Aorta (tissue), 5 donors: ENCODE results near the gene APLF. TPM values are rescaled to one million over a fixed set of nuclear protein-coding genes. Genes with fewer than 3 reads are reported as not detected.
"Not testable (repeated sequence)": the region's sequence is repeated elsewhere in the genome, so short reads cannot be mapped to it uniquely, and the experiment has no call there.

Experiments used
- ATAC-seq: fragments of 200-7000 bp; cut with Tn5 transposase; one replicate; pipeline ENCODE4 v1.9.1; 2022; ENCODE audit warnings: moderate library complexity; ENCODE audit not compliant: low FRiP score
- DNase-seq, 2 donors: peaks; one replicate each; pipeline ENCODE4 v3.0.0-alpha.2; 2020
- H3K27ac ChIP-seq, 2 donors: one replicate each; pipeline ENCODE4 v1.5.1; 2013; ENCODE audit warnings: low read length in 2 of 2, mild to moderate bottlenecking in 2 of 2, moderate library complexity in 2 of 2, control low read depth in 1 of 2, inconsistent platforms in 1 of 2, low read depth in 1 of 2
- H3K27me3 ChIP-seq, 2 donors: one replicate each; pipeline ENCODE4 v1.6.1; 2013; ENCODE audit warnings: control low read depth in 1 of 2, low read length in 1 of 2, mild to moderate bottlenecking in 1 of 2, moderate library complexity in 1 of 2; ENCODE audit not compliant: insufficient read depth in 2 of 2, control insufficient read depth in 1 of 2
- H3K36me3 ChIP-seq, 2 donors: one replicate each; pipeline ENCODE4 v1.6.1; 2013; ENCODE audit warnings: control low read depth in 1 of 2, low read length in 1 of 2, mild to moderate bottlenecking in 1 of 2; ENCODE audit not compliant: insufficient read depth in 2 of 2, control insufficient read depth in 1 of 2
- H3K4me1 ChIP-seq, 2 donors: one replicate each; pipeline ENCODE4 v1.6.1; 2013; ENCODE audit warnings: low read length in 2 of 2, control low read depth in 1 of 2, mild to moderate bottlenecking in 1 of 2, moderate library complexity in 1 of 2; ENCODE audit not compliant: insufficient read depth in 2 of 2, control insufficient read depth in 1 of 2
- H3K4me3 ChIP-seq, 2 donors: one replicate each; pipeline ENCODE4 v1.5.1; 2013; ENCODE audit warnings: low read length in 2 of 2, control low read depth in 1 of 2, mild to moderate bottlenecking in 1 of 2
- H3K9me3 ChIP-seq: one replicate; pipeline ENCODE4 v1.6.1; 2013; ENCODE audit warnings: mild to moderate bottlenecking, low read length; ENCODE audit not compliant: control insufficient read depth
- WGBS, 2 donors: extraction: QIAGEN DNeasy Blood & Tissue Kit; methylation state at CpG; one replicate each; pipeline ENCODE4 v1.1.7; 2013; 5-methylcytosine and 5-hydroxymethylcytosine counted together
- intact Hi-C, 2 donors: fragments of 100-400 bp; cut with DNase I; formaldehyde crosslinking; loops; one replicate each; pipeline versions ENCODE4 v1.14.2 to v1.15.0; 2022
- polyA plus RNA-seq, 2 donors: library from polyadenylated mRNA; stranded (reverse); fragments of 200-250 nt; gene quantifications; one replicate each; pipeline ENCODE4 v1.2.3, GENCODE V29; 2013
- total RNA-seq, 2 donors: library from RNA; stranded (reverse); fragmentation: NEBNext Ultra II Directional; extraction: Animal tissue kit (Norgen Biotek cat#: 25700); gene quantifications; one replicate each; pipeline ENCODE4 v1.2.1, GENCODE V29; 2021
- donor health status: healthy with polysubstance abuse.
- donor health status: Bipolar disorder and iron deficiency.
- donor health status: DM: no; HTN: no; CAD: no.
- donor health status: DM: no; HTN: no; CAD: no.
- donor health status: DM: yes; HTN: yes; CAD: no.

The APLF gene
- total and polyA plus RNA-seq, 4 donors: 1.3 to 8.7 (median 4.6) TPM

DNA sequence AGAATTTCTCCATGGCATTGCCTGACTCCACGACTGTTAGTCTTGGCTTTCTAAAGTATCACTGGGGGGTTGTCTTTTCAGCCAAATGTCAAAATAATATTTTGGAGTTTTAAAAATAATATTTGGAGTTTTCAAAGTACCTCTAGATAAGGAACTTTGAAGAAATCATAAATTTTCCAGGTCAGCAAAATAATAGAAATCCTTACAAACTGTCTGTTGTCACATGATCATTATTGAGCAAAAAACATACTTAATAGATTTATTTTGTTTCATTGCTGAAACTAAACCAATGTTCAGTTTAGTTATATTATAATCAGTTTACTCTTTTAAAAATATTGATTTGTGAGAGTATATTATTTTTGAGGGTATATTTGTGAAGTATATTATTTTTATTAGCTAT lies 85.7 kb downstream of the APLF start:
- Histone ChIP-seq H3K27ac (no peak overlapping the region), H3K9me3 (no peaks in the 10 kb centered on the region), H3K4me1 (no peaks in the 10 kb centered on the region), H3K27me3 (no peaks in the 10 kb centered on the region), H3K4me3 (no peak overlapping the region), H3K36me3 (no peaks in the 10 kb centered on the region)
- no peak for ATAC-seq
- intact Hi-C loops: no loop called here
- DNase-seq: no peak
- WGBS, 2 donors: 9 to 14% methylated on average over 1 of the region's 1 CpG

DNA sequence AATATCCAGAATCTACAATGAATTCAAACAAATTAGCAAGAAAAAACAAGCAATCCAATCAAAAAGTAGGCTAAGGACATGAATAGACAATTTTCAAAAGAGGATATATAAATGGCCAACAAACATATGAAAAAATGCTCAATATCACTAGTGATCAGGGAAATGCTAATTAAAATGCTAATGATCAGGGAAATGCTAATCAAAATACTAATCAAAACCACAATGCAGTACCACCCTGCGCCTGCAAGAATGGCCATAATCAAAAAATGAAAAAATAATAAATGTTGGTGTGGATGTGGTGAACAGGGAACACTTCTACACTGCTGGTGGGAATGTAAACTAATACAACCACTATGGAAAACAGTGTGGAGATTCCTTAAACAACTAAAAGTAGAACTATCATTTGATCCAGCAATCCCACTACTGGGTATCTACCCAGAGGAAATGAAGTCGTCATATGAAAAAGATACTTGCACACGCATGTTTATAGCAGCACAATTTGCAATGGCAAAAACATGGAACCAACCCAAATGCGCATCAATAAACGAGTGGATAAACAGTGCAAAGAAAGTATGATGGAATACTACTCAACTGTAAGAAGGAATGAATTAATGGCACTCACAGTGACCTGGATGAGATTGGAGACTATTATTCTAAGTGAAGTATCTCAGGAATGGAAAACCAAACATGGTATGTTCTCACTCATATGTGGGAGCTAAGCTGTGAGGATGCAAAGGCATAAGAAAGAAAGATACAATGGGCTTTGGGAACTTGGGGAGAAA lies 88.2 kb downstream of the APLF start:
- H3K4me3 ChIP-seq, intact Hi-C loops, H3K27me3 ChIP-seq, ATAC-seq, H3K4me1 ChIP-seq, H3K27ac ChIP-seq, DNase-seq, H3K9me3 ChIP-seq, H3K36me3 ChIP-seq: not testable (repeated sequence)
- WGBS, 2 donors: 88 to 94% methylated on average over 5 of the region's 5 CpGs

DNA sequence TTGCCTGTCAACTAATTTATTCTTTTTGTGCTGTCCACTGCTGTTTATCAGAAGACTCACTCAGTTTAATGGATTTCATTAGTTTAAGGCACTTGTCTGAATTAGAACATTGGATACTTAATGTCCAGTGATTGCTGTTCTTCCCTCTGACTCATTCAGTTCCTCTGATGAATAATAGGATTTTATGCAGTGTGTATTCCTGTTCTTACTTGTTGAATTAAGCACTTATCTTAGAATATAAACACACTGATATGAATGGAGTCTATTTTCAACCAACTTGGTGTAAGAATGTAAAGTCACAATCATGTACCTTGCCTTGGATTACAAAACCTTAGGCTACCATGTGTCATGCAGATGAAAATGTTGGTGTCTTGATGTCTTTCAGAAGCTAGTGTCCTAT lies 89.0 kb downstream of the APLF start:
- ATAC-seq (no peak), DNase-seq (no peak)
- no peak overlapping the region for H3K4me3 ChIP-seq
- H3K27ac ChIP-seq: no peak overlapping the region
- intact Hi-C loops: no loop called here
- no peaks in the 10 kb centered on the region for H3K27me3 ChIP-seq
- no peaks in the 10 kb centered on the region for H3K4me1 ChIP-seq
- no peaks in the 10 kb centered on the region for H3K9me3 ChIP-seq
- no peaks in the 10 kb centered on the region for H3K36me3 ChIP-seq

DNA sequence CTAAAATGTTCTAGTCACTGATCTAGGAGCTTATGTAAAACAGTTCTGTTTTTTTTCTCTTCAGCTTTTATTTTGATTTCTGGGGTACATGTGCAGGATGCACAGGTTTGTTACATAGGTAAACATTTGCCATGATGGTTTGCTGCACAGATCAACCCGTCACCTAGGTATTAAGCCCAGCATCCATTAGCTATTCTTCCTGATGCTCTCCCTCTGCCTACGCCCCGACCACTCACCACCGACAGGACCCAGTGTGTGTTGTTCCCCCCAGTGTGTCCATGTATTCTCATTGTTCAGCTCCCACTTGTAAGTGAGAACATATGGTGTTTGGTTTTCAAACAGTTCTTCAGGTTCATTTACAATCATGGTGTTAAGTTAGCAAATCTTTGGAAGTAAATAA lies 91.2 kb downstream of the APLF start:
- no peaks in the 10 kb centered on the region for H3K27me3 ChIP-seq
- DNase-seq: no peak
- intact Hi-C loops: no loop called here
- no peak for ATAC-seq
- H3K4me3 ChIP-seq: no peak overlapping the region
- H3K4me1 ChIP-seq: no peaks in the 10 kb centered on the region
- no peaks in the 10 kb centered on the region for H3K36me3 ChIP-seq
- H3K27ac ChIP-seq: no peak overlapping the region
- 51 to 67% methylated on average over 4 of the region's 4 CpGs for WGBS, 2 donors
- no peaks in the 10 kb centered on the region for H3K9me3 ChIP-seq

DNA sequence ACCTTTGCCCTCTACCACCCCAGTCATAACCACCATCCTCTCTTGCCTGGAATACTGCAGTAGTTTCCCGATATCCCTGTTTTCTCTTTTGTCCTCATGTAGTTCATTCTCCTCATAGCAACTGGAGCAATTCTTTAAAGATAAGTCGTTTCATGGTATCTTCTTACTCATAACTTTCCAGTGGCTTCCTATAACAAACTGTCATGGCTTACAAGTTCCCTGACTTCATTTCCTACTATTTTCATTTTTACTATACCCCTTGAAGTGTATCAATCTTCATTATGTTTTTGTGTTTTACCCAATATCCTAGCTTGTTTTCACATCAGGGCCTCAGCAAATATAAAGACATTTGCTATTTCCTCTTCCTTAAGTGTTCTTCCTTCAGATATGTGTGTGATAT lies 92.3 kb downstream of the APLF start:
- intact Hi-C loops: no loop called here
- WGBS, 2 donors: 83 to 84% methylated on average over 2 of the region's 2 CpGs
- H3K4me3 ChIP-seq: no peak overlapping the region
- no peaks in the 10 kb centered on the region for H3K9me3 ChIP-seq
- no peak for ATAC-seq
- H3K27ac ChIP-seq: no peak overlapping the region
- no peak for DNase-seq
- H3K4me1 ChIP-seq: no peaks in the 10 kb centered on the region
- H3K36me3 ChIP-seq: no peaks in the 10 kb centered on the region
- H3K27me3 ChIP-seq: no peaks in the 10 kb centered on the region

DNA sequence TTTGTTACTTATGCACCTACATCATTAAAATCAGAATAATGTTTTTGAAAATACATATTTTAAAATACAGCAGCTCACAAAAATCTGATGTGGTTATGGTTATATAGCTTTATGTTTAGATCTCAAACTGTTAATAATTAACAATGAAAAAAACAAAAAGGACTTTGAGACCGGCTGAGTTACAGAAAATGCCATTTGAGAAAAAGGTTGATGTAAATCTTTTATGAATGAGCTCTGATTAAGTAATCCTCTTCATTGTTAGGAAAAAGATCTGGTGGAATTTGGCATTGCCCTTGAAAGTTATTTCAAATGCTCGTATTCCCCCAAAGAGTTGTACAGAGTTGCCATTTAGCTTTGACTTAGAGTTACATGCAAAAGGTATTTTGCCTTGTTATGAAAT lies 93.2 kb downstream of the APLF start:
- no peak overlapping the region for H3K4me3 ChIP-seq
- H3K4me1 ChIP-seq: no peaks in the 10 kb centered on the region
- 76 to 80% methylated on average over 2 of the region's 2 CpGs for WGBS, 2 donors
- no peaks in the 10 kb centered on the region for H3K36me3 ChIP-seq
- ATAC-seq: no peak
- no peak for DNase-seq
- no peaks in the 10 kb centered on the region for H3K27me3 ChIP-seq
- intact Hi-C loops: no loop called here
- no peaks in the 10 kb centered on the region for H3K9me3 ChIP-seq
- no peak overlapping the region for H3K27ac ChIP-seq

DNA sequence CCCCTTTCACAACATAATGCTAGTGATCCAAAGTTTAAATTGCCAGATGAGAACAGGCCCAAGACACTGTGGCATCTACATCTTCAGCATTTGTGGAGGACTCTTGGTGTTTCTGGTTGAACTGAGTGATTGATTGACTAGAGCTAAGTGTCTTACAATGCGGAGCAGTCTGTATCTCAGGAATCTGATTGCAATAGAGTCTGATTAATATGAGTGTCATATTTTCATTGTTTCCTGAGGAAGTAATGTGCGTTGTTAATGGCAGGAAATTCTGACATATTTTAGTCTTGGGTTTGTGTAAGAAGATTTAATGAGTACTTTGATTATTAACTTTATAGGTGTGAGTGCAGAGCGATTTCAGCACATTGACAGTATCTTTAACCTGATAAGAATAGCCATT lies 94.0 kb downstream of the APLF start:
- Histone ChIP-seq H3K27me3 (no peaks in the 10 kb centered on the region), H3K4me3 (no peak overlapping the region), H3K27ac (no peak overlapping the region), H3K9me3 (no peaks in the 10 kb centered on the region), H3K4me1 (no peaks in the 10 kb centered on the region), H3K36me3 (no peaks in the 10 kb centered on the region)
- ATAC-seq (no peak), DNase-seq (no peak)
- intact Hi-C loops: no loop called here
- 71 to 75% methylated on average over 3 of the region's 3 CpGs for WGBS, 2 donors

DNA sequence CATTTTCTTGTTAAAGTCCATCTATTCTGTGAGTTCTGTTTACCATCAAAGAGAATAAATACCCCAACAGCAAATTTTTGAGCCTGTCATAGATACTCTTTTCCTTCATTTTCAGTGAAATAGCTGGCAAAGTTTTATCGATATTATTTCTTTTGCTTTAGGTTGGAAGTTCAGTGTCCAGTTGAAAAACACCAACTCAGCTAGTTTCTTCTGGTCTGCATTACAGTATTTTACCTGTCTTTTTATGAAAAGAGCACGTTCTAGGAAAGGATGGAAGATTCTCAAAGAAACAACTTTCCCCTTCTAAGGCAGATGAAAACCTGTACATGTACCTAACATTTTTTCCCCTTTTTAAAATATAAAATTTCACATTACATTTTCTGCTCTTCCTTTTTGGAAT lies 95.5 kb downstream of the APLF start:
- WGBS, 2 donors: 91 to 92% methylated on average over 2 of the region's 2 CpGs
- Histone ChIP-seq H3K4me3 (no peak overlapping the region), H3K4me1 (no peaks in the 10 kb centered on the region), H3K27ac (no peak overlapping the region), H3K36me3 (no peaks in the 10 kb centered on the region), H3K27me3 (no peaks in the 10 kb centered on the region), H3K9me3 (no peaks in the 10 kb centered on the region)
- intact Hi-C loops: no loop called here
- no peak for DNase-seq
- no peak for ATAC-seq

DNA sequence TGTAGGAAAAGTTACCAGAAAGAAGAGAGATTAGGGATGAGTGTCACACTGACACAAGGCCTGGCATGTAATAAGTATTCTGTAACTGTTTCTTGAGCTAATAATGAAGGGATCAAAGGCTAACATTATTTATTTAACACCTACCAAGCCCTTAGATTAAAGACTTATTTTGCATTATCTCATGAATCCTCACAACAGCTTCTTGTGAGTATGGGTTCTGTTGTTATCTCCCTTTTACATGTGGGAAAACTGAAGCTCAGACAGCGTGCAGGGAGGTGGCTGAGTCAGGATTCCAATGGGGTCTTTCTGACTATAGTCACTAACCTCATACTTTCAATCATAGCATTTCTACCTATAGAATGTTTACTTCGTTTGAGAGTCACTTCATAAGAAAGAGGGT lies 97.0 kb downstream of the APLF start:
- intact Hi-C loops: no loop called here
- H3K27ac ChIP-seq: no peak overlapping the region
- WGBS, 2 donors: 79 to 88% methylated on average over 2 of the region's 2 CpGs
- H3K27me3 ChIP-seq: no peaks in the 10 kb centered on the region
- DNase-seq (no peak), ATAC-seq (no peak)
- no peaks in the 10 kb centered on the region for H3K36me3 ChIP-seq
- no peaks in the 10 kb centered on the region for H3K9me3 ChIP-seq
- H3K4me3 ChIP-seq: no peak overlapping the region
- no peaks in the 10 kb centered on the region for H3K4me1 ChIP-seq
